Suprapubic skin (tissue), 4 donors: Measurements from ENCODE around the gene UBE3D. TPM values are rescaled to one million over a fixed set of nuclear protein-coding genes. Genes with fewer than 3 reads are reported as not detected.

ENCODE experiments used
- DNase-seq, 2 donors: peaks; one replicate each; pipeline ENCODE4 v3.0.0-alpha.2; 2019; ENCODE audit warnings: low spot score in 2 of 2
- H3K27ac ChIP-seq: fragments of 200-600 bp; sonication (generic); one replicate; pipeline ENCODE4 v1.5.1; 2019
- H3K27me3 ChIP-seq: fragments of 200-600 bp; sonication (generic); one replicate; pipeline ENCODE4 v1.5.1; 2019
- H3K36me3 ChIP-seq: fragments of 200-600 bp; sonication (generic); one replicate; pipeline ENCODE4 v1.5.1; 2019
- H3K4me1 ChIP-seq: fragments of 200-600 bp; sonication (generic); one replicate; pipeline ENCODE4 v1.5.1; 2019
- H3K4me3 ChIP-seq: fragments of 200-600 bp; sonication (generic); one replicate; pipeline ENCODE4 v1.5.1; 2019; ENCODE audit warnings: mild to moderate bottlenecking
- H3K9me3 ChIP-seq: fragments of 200-600 bp; sonication (generic); one replicate; pipeline ENCODE4 v1.5.1; 2019
- EP300 ChIP-seq: sonication (generic); formaldehyde crosslinking; IDR thresholded peaks from one replicate; pipeline ENCODE4 v1.6.1; 2017; ENCODE audit warnings: antibody characterized with exemption
- POLR2A ChIP-seq, 2 donors: fragments of 450-650 bp; IDR thresholded peaks; one replicate each; pipeline ENCODE4 v1.6.1; 2017; ENCODE audit warnings: antibody characterized with exemption in 2 of 2, mild to moderate bottlenecking in 2 of 2, moderate library complexity in 2 of 2
- POLR2AphosphoS5 ChIP-seq, 3 donors: sonication (generic); formaldehyde crosslinking; IDR thresholded peaks; one replicate each; pipeline ENCODE4 v1.6.1; 2017; ENCODE audit warnings: antibody characterized with exemption in 3 of 3
- WGBS: methylation state at CpG from one replicate; pipeline ENCODE4 v1.1.5; 2018; 5-methylcytosine and 5-hydroxymethylcytosine counted together
- total RNA-seq, 4 donors: library from RNA; depleted of rRNA; stranded (reverse); fragments of >200 nt; gene quantifications; one replicate each; pipeline ENCODE4 v1.1.0, GENCODE V29; 2016
- TF ChIP-seq, protein P1 (sequence below), 2 donors: fragments of 200-600 bp in 1 of 2; fragments of 450-650 bp in 1 of 2; sonication (generic) in 1 of 2; IDR thresholded peaks; one replicate each; pipeline ENCODE4 v1.5.1; 2016 to 2019; ENCODE audit warnings: antibody characterized with exemption in 2 of 2, mild to moderate bottlenecking in 1 of 2, moderate library complexity in 1 of 2

UBE3D gene
- 10 to 100 TPM in 1 of 4 donors, 1 to 10 TPM in 3; 7.2 to 11.7 (median 7.5) TPM for total RNA-seq

GRCh38 chr6:83065511-83066192, at the start of gene UBE3D:
Gene UBE3D (minus strand): TSS chr6:83065841. CDS start chr6:83065718, 123 bp downstream.
- H3K9me3 ChIP-seq: no peaks in the 10 kb centered on the region
- DNase-seq: peak; percentile 92 to 94
- peaks cover 37% of the 10 kb centered on the region for H3K4me1 ChIP-seq
- 6% methylated on average over 14 of the region's 48 CpGs for WGBS
- H3K36me3 ChIP-seq: no peaks in the 10 kb centered on the region
- no peaks in the 10 kb centered on the region for H3K27me3 ChIP-seq
- no peak within 1 kb of the TSS for H3K27ac ChIP-seq
- no peak for TF ChIP-seq EP300
- TF ChIP-seq, protein P1, sequence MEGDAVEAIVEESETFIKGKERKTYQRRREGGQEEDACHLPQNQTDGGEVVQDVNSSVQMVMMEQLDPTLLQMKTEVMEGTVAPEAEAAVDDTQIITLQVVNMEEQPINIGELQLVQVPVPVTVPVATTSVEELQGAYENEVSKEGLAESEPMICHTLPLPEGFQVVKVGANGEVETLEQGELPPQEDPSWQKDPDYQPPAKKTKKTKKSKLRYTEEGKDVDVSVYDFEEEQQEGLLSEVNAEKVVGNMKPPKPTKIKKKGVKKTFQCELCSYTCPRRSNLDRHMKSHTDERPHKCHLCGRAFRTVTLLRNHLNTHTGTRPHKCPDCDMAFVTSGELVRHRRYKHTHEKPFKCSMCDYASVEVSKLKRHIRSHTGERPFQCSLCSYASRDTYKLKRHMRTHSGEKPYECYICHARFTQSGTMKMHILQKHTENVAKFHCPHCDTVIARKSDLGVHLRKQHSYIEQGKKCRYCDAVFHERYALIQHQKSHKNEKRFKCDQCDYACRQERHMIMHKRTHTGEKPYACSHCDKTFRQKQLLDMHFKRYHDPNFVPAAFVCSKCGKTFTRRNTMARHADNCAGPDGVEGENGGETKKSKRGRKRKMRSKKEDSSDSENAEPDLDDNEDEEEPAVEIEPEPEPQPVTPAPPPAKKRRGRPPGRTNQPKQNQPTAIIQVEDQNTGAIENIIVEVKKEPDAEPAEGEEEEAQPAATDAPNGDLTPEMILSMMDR (IDR thresholded peaks at IDR 0.05): peak; percentile 78 to 99
- no peak for TF ChIP-seq POLR2A (IDR thresholded peaks at IDR 0.05)
- H3K4me3 ChIP-seq: peak within 1 kb of the TSS; percentile 86

GRCh38 chr6:83114164-83114563, 48.5 kb upstream of the UBE3D start:
- 51% methylated on average over 1 of the region's 1 CpG for WGBS
- H3K27ac ChIP-seq: no peak overlapping the region

DNA sequence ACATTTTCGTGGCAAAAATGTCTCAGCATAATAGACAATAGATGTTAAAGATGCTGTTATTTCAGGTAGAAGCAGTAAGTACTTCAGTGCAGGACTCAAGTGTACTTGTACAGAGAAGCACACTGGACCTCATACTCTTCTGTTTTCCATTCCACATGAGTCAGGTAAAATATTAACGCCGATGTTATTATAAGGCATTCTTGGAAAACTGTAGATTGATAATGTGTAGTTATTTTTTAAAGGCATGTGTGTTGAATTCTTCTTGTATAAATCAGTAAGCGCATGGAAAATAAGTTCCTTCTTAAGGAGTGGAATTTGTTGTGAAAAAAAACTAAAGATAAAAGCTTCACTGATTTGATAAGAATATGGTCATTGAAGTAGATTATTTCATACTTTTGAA, 47.6 kb upstream of the UBE3D start:
- peaks cover 28% of the 10 kb centered on the region for H3K36me3 ChIP-seq

More at GRCh38 chr6:83114164-83114563, 48.5 kb upstream of the UBE3D start:
- peaks cover 28% of the 10 kb centered on the region for H3K36me3 ChIP-seq
- no peak for TF ChIP-seq POLR2A (IDR thresholded peaks at IDR 0.05)
- H3K4me3 ChIP-seq: no peak overlapping the region
- H3K4me1 ChIP-seq: no peaks in the 10 kb centered on the region
- H3K9me3 ChIP-seq: no peaks in the 10 kb centered on the region
- DNase-seq: no peak
- no peaks in the 10 kb centered on the region for H3K27me3 ChIP-seq

GRCh38 chr6:83108378-83108777, 42.7 kb upstream of the UBE3D start:
- WGBS: 100% methylated on average over 1 of the region's 1 CpG
- H3K4me1 ChIP-seq: no peaks in the 10 kb centered on the region
- DNase-seq: no peak
- H3K9me3 ChIP-seq: no peaks in the 10 kb centered on the region
- no peak for TF ChIP-seq POLR2AphosphoS5 (IDR thresholded peaks at IDR 0.05)
- TF ChIP-seq, protein P1 (IDR thresholded peaks at IDR 0.05): no peak
- no peaks in the 10 kb centered on the region for H3K27me3 ChIP-seq
- H3K4me3 ChIP-seq: no peak overlapping the region
- peaks cover 28% of the 10 kb centered on the region for H3K36me3 ChIP-seq
- no peak overlapping the region for H3K27ac ChIP-seq

More for the DNA sequence above, 47.6 kb upstream of the UBE3D start:
- no peaks in the 10 kb centered on the region for H3K27me3 ChIP-seq
- no peaks in the 10 kb centered on the region for H3K4me1 ChIP-seq
- no peak overlapping the region for H3K27ac ChIP-seq
- no peak overlapping the region for H3K4me3 ChIP-seq
- WGBS: 73% methylated on average over 4 of the region's 4 CpGs
- H3K9me3 ChIP-seq: no peaks in the 10 kb centered on the region
- no peak for DNase-seq
- no peak for TF ChIP-seq EP300
- no peak for TF ChIP-seq POLR2AphosphoS5 (IDR thresholded peaks at IDR 0.05)
- TF ChIP-seq, protein P1 (IDR thresholded peaks at IDR 0.05): no peak
- no peak for TF ChIP-seq POLR2A (IDR thresholded peaks at IDR 0.05)

- no peak for DNase-seq
- Histone ChIP-seq H3K27me3 (no peaks in the 10 kb centered on the region), H3K27ac (no peak overlapping the region), H3K9me3 (no peaks in the 10 kb centered on the region), H3K4me1 (peaks cover 7% of the 10 kb centered on the region), H3K4me3 (no peak overlapping the region), H3K36me3 (peaks cover 13% of the 10 kb centered on the region)
- TF ChIP-seq EP300 (no peak), POLR2A (IDR thresholded peaks at IDR 0.05) (no peak), POLR2AphosphoS5 (IDR thresholded peaks at IDR 0.05) (no peak)
- TF ChIP-seq, protein P1 (IDR thresholded peaks at IDR 0.05): no peak
- WGBS: 87% methylated on average over 3 of the region's 3 CpGs
Measured at GRCh38 chr6:83098589-83098988, 32.9 kb upstream of the UBE3D start.

DNA sequence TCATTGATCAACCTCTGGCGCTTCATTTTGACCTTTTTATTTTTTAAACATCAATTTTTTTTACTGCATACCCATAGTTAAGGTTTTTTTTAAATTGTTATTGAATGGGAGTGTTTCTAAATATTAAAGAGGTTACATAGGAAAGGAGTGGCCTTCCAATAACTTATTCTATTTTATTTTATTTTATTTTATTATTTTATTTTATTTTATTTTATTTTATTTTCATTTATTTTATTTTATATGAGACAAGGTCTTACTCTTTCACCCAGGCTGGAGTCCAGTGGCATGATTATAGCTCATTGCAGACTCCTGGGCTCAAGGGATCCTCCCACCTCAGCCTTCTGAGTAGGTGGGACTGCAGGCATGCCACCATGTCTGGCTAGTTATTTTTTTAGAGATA, 32.0 kb upstream of the UBE3D start:
- WGBS: 67% methylated on average over 1 of the region's 1 CpG
- DNase-seq: no peak
- Histone ChIP-seq H3K27ac (no peak overlapping the region), H3K27me3 (no peaks in the 10 kb centered on the region), H3K9me3 (no peaks in the 10 kb centered on the region), H3K4me3 (no peak overlapping the region), H3K4me1 (peaks cover 10% of the 10 kb centered on the region), H3K36me3 (peaks cover 10% of the 10 kb centered on the region)
- TF ChIP-seq EP300: no peak
- TF ChIP-seq, protein P1 (IDR thresholded peaks at IDR 0.05): no peak
- no peak for TF ChIP-seq POLR2AphosphoS5 (IDR thresholded peaks at IDR 0.05)
- no peak for TF ChIP-seq POLR2A (IDR thresholded peaks at IDR 0.05)
